Aorta (tissue), 5 donors: Measurements from ENCODE around the gene AIM2. TPM values are rescaled to one million over a fixed set of nuclear protein-coding genes. Genes with fewer than 3 reads are reported as not detected.
"Not testable (repeated sequence)": the region's sequence is repeated elsewhere in the genome, so short reads cannot be mapped to it uniquely, and the experiment has no call there.

Source experiments
- ATAC-seq: fragments of 200-7000 bp; cut with Tn5 transposase; one replicate; pipeline ENCODE4 v1.9.1; 2022; ENCODE audit warnings: moderate library complexity; ENCODE audit not compliant: low FRiP score
- DNase-seq, 2 donors: peaks; one replicate each; pipeline ENCODE4 v3.0.0-alpha.2; 2020
- H3K27ac ChIP-seq, 2 donors: one replicate each; pipeline ENCODE4 v1.5.1; 2013; ENCODE audit warnings: low read length in 2 of 2, mild to moderate bottlenecking in 2 of 2, moderate library complexity in 2 of 2, control low read depth in 1 of 2, inconsistent platforms in 1 of 2, low read depth in 1 of 2
- H3K27me3 ChIP-seq, 2 donors: one replicate each; pipeline ENCODE4 v1.6.1; 2013; ENCODE audit warnings: control low read depth in 1 of 2, low read length in 1 of 2, mild to moderate bottlenecking in 1 of 2, moderate library complexity in 1 of 2; ENCODE audit not compliant: insufficient read depth in 2 of 2, control insufficient read depth in 1 of 2
- H3K36me3 ChIP-seq, 2 donors: one replicate each; pipeline ENCODE4 v1.6.1; 2013; ENCODE audit warnings: control low read depth in 1 of 2, low read length in 1 of 2, mild to moderate bottlenecking in 1 of 2; ENCODE audit not compliant: insufficient read depth in 2 of 2, control insufficient read depth in 1 of 2
- H3K4me1 ChIP-seq, 2 donors: one replicate each; pipeline ENCODE4 v1.6.1; 2013; ENCODE audit warnings: low read length in 2 of 2, control low read depth in 1 of 2, mild to moderate bottlenecking in 1 of 2, moderate library complexity in 1 of 2; ENCODE audit not compliant: insufficient read depth in 2 of 2, control insufficient read depth in 1 of 2
- H3K4me3 ChIP-seq, 2 donors: one replicate each; pipeline ENCODE4 v1.5.1; 2013; ENCODE audit warnings: low read length in 2 of 2, control low read depth in 1 of 2, mild to moderate bottlenecking in 1 of 2
- H3K9me3 ChIP-seq: one replicate; pipeline ENCODE4 v1.6.1; 2013; ENCODE audit warnings: mild to moderate bottlenecking, low read length; ENCODE audit not compliant: control insufficient read depth
- WGBS, 2 donors: extraction: QIAGEN DNeasy Blood & Tissue Kit; methylation state at CpG; one replicate each; pipeline ENCODE4 v1.1.7; 2013; 5-methylcytosine and 5-hydroxymethylcytosine counted together
- intact Hi-C, 2 donors: fragments of 100-400 bp; cut with DNase I; formaldehyde crosslinking; loops; one replicate each; pipeline versions ENCODE4 v1.14.2 to v1.15.0; 2022
- polyA plus RNA-seq, 2 donors: library from polyadenylated mRNA; stranded (reverse); fragments of 200-250 nt; gene quantifications; one replicate each; pipeline ENCODE4 v1.2.3, GENCODE V29; 2013
- total RNA-seq, 2 donors: library from RNA; stranded (reverse); fragmentation: NEBNext Ultra II Directional; extraction: Animal tissue kit (Norgen Biotek cat#: 25700); gene quantifications; one replicate each; pipeline ENCODE4 v1.2.1, GENCODE V29; 2021
- donor health status: healthy with polysubstance abuse.
- donor health status: Bipolar disorder and iron deficiency.
- donor health status: DM: no; HTN: no; CAD: no.
- donor health status: DM: no; HTN: no; CAD: no.
- donor health status: DM: yes; HTN: yes; CAD: no.

AIM2 gene
- total and polyA plus RNA-seq, 4 donors: 0.38 to 2.6 (median 0.97) TPM; not detected in 1

- intact Hi-C loops: no loop called here
- DNase-seq (no peak), ATAC-seq (no peak)
- H3K9me3 ChIP-seq: no peaks in the 10 kb centered on the region
- no peaks in the 10 kb centered on the region for H3K27me3 ChIP-seq
- H3K27ac ChIP-seq: no peak overlapping the region
- H3K4me1 ChIP-seq: no peaks in the 10 kb centered on the region
- peaks cover 3 to 9% of the 10 kb centered on the region in 2 donors for H3K36me3 ChIP-seq
- WGBS, 2 donors: 89% methylated on average over 7 of the region's 7 CpGs
- H3K4me3 ChIP-seq: no peak overlapping the region
Measured at GRCh38 chr1:159040893-159041724, 35.5 kb downstream of the AIM2 start.

GRCh38 chr1:159040206-159040605, 36.4 kb downstream of the AIM2 start:
- 22 to 25% methylated on average over 1 of the region's 1 CpG for WGBS, 2 donors
- intact Hi-C loops: no loop called here
- H3K27ac ChIP-seq: no peak overlapping the region
- H3K4me1 ChIP-seq: no peaks in the 10 kb centered on the region
- DNase-seq (no peak), ATAC-seq (no peak)
- H3K36me3 ChIP-seq: peaks cover 3 to 9% of the 10 kb centered on the region in 2 donors
- H3K27me3 ChIP-seq: no peaks in the 10 kb centered on the region
- H3K4me3 ChIP-seq: no peak overlapping the region
- H3K9me3 ChIP-seq: no peaks in the 10 kb centered on the region

GRCh38 chr1:159030877-159031447, 45.6 kb downstream of the AIM2 start:
- DNase-seq: peak in 1 of 2 donors; percentile 39
- no peaks in the 10 kb centered on the region for H3K27me3 ChIP-seq
- no peak overlapping the region for H3K27ac ChIP-seq
- no peak overlapping the region for H3K4me3 ChIP-seq
- H3K4me1 ChIP-seq: no peaks in the 10 kb centered on the region
- intact Hi-C loops: no loop called here
- peaks cover 0 to 3% of the 10 kb centered on the region in 2 donors for H3K36me3 ChIP-seq
- H3K9me3 ChIP-seq: no peaks in the 10 kb centered on the region
- no peak for ATAC-seq
- 36 to 40% methylated on average over 3 of the region's 3 CpGs for WGBS, 2 donors

- Histone ChIP-seq H3K36me3 (peaks cover 0 to 3% of the 10 kb centered on the region in 2 donors), H3K4me3 (no peak overlapping the region), H3K27ac (no peak overlapping the region), H3K27me3 (no peaks in the 10 kb centered on the region), H3K9me3 (no peaks in the 10 kb centered on the region), H3K4me1 (no peaks in the 10 kb centered on the region)
- no peak for ATAC-seq
- WGBS, 2 donors: 96 to 97% methylated on average over 1 of the region's 1 CpG
- no peak for DNase-seq
- intact Hi-C loops: no loop called here
Measured at GRCh38 chr1:159030311-159030710, 46.3 kb downstream of the AIM2 start.

- intact Hi-C loops: not testable (repeated sequence)
Measured at GRCh38 chr1:159026841-159027240, 49.7 kb downstream of the AIM2 start.

GRCh38 chr1:159025043-159025442, 51.5 kb downstream of the AIM2 start:
- Histone ChIP-seq H3K27ac (no peak overlapping the region), H3K4me1 (no peaks in the 10 kb centered on the region), H3K36me3 (no peaks in the 10 kb centered on the region), H3K27me3 (no peaks in the 10 kb centered on the region), H3K9me3 (no peaks in the 10 kb centered on the region), H3K4me3 (no peak overlapping the region)
- no peak for ATAC-seq
- no peak for DNase-seq
- intact Hi-C loops: no loop called here
- 97% methylated on average over 7 of the region's 7 CpGs for WGBS, 2 donors

More at GRCh38 chr1:159026841-159027240, 49.7 kb downstream of the AIM2 start:
- H3K4me1 ChIP-seq, H3K4me3 ChIP-seq, H3K27me3 ChIP-seq, DNase-seq, H3K9me3 ChIP-seq, H3K27ac ChIP-seq, H3K36me3 ChIP-seq, ATAC-seq: not testable (repeated sequence)
- WGBS, 2 donors: 87 to 93% methylated on average over 2 of the region's 2 CpGs

GRCh38 chr1:159023723-159024122, 52.8 kb downstream of the AIM2 start:
- Histone ChIP-seq H3K9me3 (no peaks in the 10 kb centered on the region), H3K27me3 (no peaks in the 10 kb centered on the region), H3K4me1 (no peaks in the 10 kb centered on the region), H3K4me3 (no peak overlapping the region), H3K27ac (no peak overlapping the region), H3K36me3 (no peaks in the 10 kb centered on the region)
- DNase-seq: no peak
- intact Hi-C loops: no loop called here
- WGBS, 2 donors: 72 to 78% methylated on average over 10 of the region's 10 CpGs
- no peak for ATAC-seq

GRCh38 chr1:159015440-159015909, 61.1 kb downstream of the AIM2 start:
- DNase-seq: peak in 1 of 2 donors; percentile 81
- peaks cover 4% of the 10 kb centered on the region in 2 donors for H3K36me3 ChIP-seq
- H3K27ac ChIP-seq: no peak overlapping the region
- peak; percentile 91 for ATAC-seq
- H3K9me3 ChIP-seq: no peaks in the 10 kb centered on the region
- H3K4me3 ChIP-seq: no peak overlapping the region
- intact Hi-C loops: loop anchor here in 1 of 2 donors (10.0 kb wide), 1 partner anchor 1051 kb away; no protein-coding TSS in a partner anchor
- H3K4me1 ChIP-seq: no peaks in the 10 kb centered on the region
- no peaks in the 10 kb centered on the region for H3K27me3 ChIP-seq
- WGBS, 2 donors: 83 to 85% methylated on average over 4 of the region's 4 CpGs
